Activated naive CD8-positive, alpha-beta T cell treated with anti-CD3 and anti-CD28 coated beads, Interleukin-2, amount 50 U/mL, for 24 hours (primary cell): ENCODE results near the gene PIEZO2.

Experiments used
- ATAC-seq: fragments of 150-1000 bp; cut with Tn5 transposase; one replicate; pipeline ENCODE4 v1.10.0; 2021
- DNase-seq: peaks from one replicate; pipeline ENCODE4 v3.0.0; 2021
- H3K27ac Mint-ChIP-seq: one replicate; pipeline ENCODE4 v1.8.0; 2021; ENCODE audit warnings: mild to moderate bottlenecking, mixed read lengths
- H3K27me3 Mint-ChIP-seq: one replicate; pipeline ENCODE4 v1.8.0; 2021; ENCODE audit warnings: mixed read lengths
- H3K36me3 Mint-ChIP-seq: one replicate; pipeline ENCODE4 v1.8.0; 2021; ENCODE audit warnings: low read depth, mixed read lengths
- H3K4me1 Mint-ChIP-seq: one replicate; pipeline ENCODE4 v1.8.0; 2021; ENCODE audit warnings: mixed read lengths
- H3K4me3 Mint-ChIP-seq: one replicate; pipeline ENCODE4 v1.8.0; 2021; ENCODE audit warnings: mild to moderate bottlenecking, moderate library complexity, mixed read lengths
- H3K9me3 Mint-ChIP-seq: one replicate; pipeline ENCODE4 v1.8.0; 2021; ENCODE audit warnings: mixed read lengths

Gene PIEZO2

GRCh38 chr18:11046140-11046539 is 103.2 kb downstream of the PIEZO2 start:
- no peak overlapping the region for H3K27ac Mint-ChIP-seq
- no peak for DNase-seq
- H3K36me3 Mint-ChIP-seq = no peaks in the 10 kb centered on the region
- ATAC-seq = no peak
- no peaks in the 10 kb centered on the region for H3K4me1 Mint-ChIP-seq
- no peaks in the 10 kb centered on the region for H3K27me3 Mint-ChIP-seq
- H3K4me3 Mint-ChIP-seq = no peak overlapping the region
- H3K9me3 Mint-ChIP-seq = no peaks in the 10 kb centered on the region

DNA sequence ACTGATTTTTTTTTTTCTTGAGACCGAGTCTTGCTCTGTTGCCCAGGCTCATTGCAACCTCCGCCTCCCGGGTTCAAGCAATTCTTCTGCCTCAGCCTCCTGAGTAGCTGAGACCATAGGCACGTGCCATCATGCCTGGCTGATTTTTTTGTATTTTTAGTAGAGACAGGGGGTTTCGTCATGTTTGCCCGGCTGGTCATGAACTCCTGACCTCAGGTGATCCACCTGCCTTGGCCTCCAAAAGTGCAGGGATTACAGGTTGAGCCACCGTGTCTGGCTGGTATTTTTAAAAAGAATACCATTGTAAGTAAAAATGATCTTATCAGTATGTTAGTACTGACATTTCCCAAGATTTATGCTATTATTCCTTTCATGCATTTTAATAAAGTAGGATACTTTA is 105.7 kb downstream of the PIEZO2 start:
- Mint-ChIP-seq H3K27me3 (peaks cover 2% of the 10 kb centered on the region), H3K9me3 (no peaks in the 10 kb centered on the region), H3K36me3 (no peaks in the 10 kb centered on the region), H3K4me1 (no peaks in the 10 kb centered on the region), H3K27ac (no peak overlapping the region), H3K4me3 (no peak overlapping the region)
- ATAC-seq (no peak), DNase-seq (no peak)

DNA sequence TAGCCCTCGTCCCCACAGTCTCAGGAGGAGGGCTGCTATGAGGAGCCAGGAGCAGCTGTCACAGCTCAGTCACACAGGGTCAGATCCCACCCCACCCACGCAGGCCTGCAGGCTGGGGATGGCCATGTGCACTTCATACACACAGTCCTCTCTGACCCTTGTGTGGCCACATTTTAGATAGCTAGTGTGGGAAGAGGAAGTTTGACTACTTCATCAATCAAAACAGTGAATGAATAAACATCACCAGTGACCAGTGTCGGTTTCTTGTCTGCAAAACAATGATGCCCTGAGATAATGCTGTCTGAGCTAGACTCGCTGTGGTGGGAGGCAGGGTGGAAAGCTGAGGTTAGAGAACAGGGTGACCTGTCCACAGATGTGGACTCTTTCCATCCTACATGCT is 107.1 kb downstream of the PIEZO2 start:
- Mint-ChIP-seq H3K4me3 (no peak overlapping the region), H3K4me1 (no peaks in the 10 kb centered on the region), H3K36me3 (no peaks in the 10 kb centered on the region), H3K27ac (no peak overlapping the region), H3K27me3 (peaks cover 2% of the 10 kb centered on the region), H3K9me3 (no peaks in the 10 kb centered on the region)
- DNase-seq (no peak), ATAC-seq (no peak)

GRCh38 chr18:11040823-11041656 is 108.3 kb downstream of the PIEZO2 start:
- Mint-ChIP-seq H3K36me3 (no peaks in the 10 kb centered on the region), H3K4me1 (no peaks in the 10 kb centered on the region), H3K9me3 (no peaks in the 10 kb centered on the region), H3K27ac (no peak overlapping the region), H3K4me3 (no peak overlapping the region), H3K27me3 (peaks cover 2% of the 10 kb centered on the region)
- ATAC-seq (no peak), DNase-seq (peak; percentile 18)

GRCh38 chr18:11040359-11040758 is 109.0 kb downstream of the PIEZO2 start:
- ATAC-seq = no peak
- H3K9me3 Mint-ChIP-seq = no peaks in the 10 kb centered on the region
- no peak for DNase-seq
- no peaks in the 10 kb centered on the region for H3K4me1 Mint-ChIP-seq
- no peak overlapping the region for H3K27ac Mint-ChIP-seq
- H3K36me3 Mint-ChIP-seq = no peaks in the 10 kb centered on the region
- H3K27me3 Mint-ChIP-seq = peaks cover 2% of the 10 kb centered on the region
- no peak overlapping the region for H3K4me3 Mint-ChIP-seq

DNA sequence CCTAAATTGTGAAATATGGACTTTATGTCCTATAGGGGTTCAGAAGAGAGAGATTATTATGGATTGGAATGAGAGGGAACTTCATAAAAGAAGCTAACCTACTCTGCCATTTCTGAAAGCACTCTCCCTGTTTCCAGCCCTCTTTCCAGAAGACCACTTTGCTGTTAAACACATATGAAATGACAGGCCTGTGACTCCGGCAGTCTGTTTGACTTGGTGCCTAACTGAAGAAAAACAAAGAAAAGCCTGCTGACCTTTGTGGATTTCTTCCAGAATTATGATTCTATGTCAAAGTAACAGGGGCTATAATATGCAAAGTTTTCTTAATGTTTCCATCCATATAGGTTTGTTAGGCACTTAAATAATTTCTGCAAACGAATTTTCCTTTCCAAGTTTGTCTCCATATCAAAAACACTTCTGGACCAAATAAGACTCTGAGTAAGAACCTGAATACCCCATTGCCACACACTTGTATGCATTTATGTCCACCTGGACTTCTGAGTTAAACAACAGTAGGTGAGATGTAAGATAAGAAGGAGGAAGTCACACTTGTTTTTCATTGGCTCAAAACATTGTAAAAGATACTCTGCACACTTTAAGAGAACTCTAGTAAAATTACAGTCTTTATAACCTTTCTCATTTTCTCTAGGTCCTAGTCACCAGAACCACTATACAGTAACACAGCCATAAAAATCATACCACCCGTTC is 111.7 kb downstream of the PIEZO2 start:
- Mint-ChIP-seq H3K4me3 (no peak overlapping the region), H3K4me1 (no peaks in the 10 kb centered on the region), H3K27me3 (peaks cover 2% of the 10 kb centered on the region), H3K9me3 (no peaks in the 10 kb centered on the region), H3K36me3 (no peaks in the 10 kb centered on the region), H3K27ac (no peak overlapping the region)
- DNase-seq (no peak), ATAC-seq (no peak)

DNA sequence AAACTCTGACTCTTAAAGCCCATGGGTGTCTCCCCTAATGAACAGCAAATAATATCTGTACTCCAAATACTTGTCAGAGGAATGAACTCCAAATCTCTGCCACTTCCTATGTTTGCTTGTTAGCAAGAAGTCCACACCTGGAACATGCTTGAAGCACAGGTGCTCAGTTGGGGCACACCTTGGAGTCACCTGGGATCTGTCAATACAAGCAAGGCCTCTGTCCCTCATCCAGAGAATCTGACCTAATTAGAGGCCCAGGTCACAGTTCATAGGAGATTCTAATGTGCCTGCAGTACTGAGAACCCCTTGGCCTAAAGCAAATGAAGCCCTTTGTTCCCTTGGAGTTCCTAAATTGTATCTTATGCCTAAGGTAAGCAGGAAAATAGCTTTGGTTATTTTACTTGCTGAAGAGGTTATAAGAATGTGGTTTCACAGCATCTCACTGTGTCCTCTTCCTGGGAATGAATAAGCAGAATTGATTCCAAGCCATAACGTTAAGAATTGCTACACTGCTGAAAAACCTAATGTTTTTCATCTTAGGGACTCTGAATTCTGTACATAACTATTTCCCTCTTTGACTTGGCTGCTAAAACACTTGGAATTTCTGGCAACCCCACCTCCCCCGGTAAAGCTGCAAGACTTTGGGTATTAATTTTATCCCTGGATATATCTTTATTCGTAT is 113.4 kb downstream of the PIEZO2 start:
- no peaks in the 10 kb centered on the region for H3K36me3 Mint-ChIP-seq
- H3K4me3 Mint-ChIP-seq = no peak overlapping the region
- H3K27me3 Mint-ChIP-seq = peaks cover 2% of the 10 kb centered on the region
- no peak for DNase-seq
- no peaks in the 10 kb centered on the region for H3K4me1 Mint-ChIP-seq
- ATAC-seq = no peak
- H3K27ac Mint-ChIP-seq = no peak overlapping the region
- no peaks in the 10 kb centered on the region for H3K9me3 Mint-ChIP-seq

GRCh38 chr18:11035376-11035775 is 114.0 kb downstream of the PIEZO2 start:
- no peak for DNase-seq
- H3K27me3 Mint-ChIP-seq = peaks cover 2% of the 10 kb centered on the region
- ATAC-seq = no peak
- H3K4me1 Mint-ChIP-seq = no peaks in the 10 kb centered on the region
- H3K9me3 Mint-ChIP-seq = no peaks in the 10 kb centered on the region
- H3K27ac Mint-ChIP-seq = no peak overlapping the region
- no peak overlapping the region for H3K4me3 Mint-ChIP-seq
- H3K36me3 Mint-ChIP-seq = no peaks in the 10 kb centered on the region

GRCh38 chr18:11034884-11035283 is 114.5 kb downstream of the PIEZO2 start:
- peaks cover 2% of the 10 kb centered on the region for H3K27me3 Mint-ChIP-seq
- no peak overlapping the region for H3K4me3 Mint-ChIP-seq
- no peak for ATAC-seq
- no peak for DNase-seq
- H3K27ac Mint-ChIP-seq = no peak overlapping the region
- H3K9me3 Mint-ChIP-seq = no peaks in the 10 kb centered on the region
- H3K36me3 Mint-ChIP-seq = no peaks in the 10 kb centered on the region
- no peaks in the 10 kb centered on the region for H3K4me1 Mint-ChIP-seq

- H3K4me3 Mint-ChIP-seq = no peak overlapping the region
- DNase-seq (no peak), ATAC-seq (no peak)
- no peaks in the 10 kb centered on the region for H3K4me1 Mint-ChIP-seq
- H3K9me3 Mint-ChIP-seq = no peaks in the 10 kb centered on the region
- no peak overlapping the region for H3K27ac Mint-ChIP-seq
- H3K27me3 Mint-ChIP-seq = peaks cover 2% of the 10 kb centered on the region
- H3K36me3 Mint-ChIP-seq = no peaks in the 10 kb centered on the region
These were observed 115.9 kb downstream of the PIEZO2 start for GRCh38 chr18:11033503-11033902.

DNA sequence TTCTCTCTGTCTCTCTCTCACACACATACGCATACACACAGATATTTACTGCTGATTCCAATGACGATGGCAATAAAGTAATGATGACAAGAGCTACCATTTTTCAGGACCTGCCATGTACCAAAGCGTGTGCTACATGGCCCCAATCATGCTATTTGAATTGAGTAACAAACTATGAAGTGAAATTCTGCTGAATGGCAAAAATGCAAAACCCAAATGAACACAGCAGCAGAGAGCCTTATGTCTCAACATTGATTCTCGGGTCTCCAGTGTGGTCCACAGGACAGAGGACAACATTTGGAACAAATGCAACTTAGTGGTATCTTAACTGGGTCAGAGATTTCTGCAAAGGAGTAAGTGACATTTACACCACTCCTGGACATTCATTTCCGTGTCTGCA is 117.4 kb downstream of the PIEZO2 start:
- Mint-ChIP-seq H3K27ac (no peak overlapping the region), H3K36me3 (no peaks in the 10 kb centered on the region), H3K4me1 (no peaks in the 10 kb centered on the region), H3K9me3 (no peaks in the 10 kb centered on the region), H3K4me3 (no peak overlapping the region), H3K27me3 (peaks cover 2% of the 10 kb centered on the region)
- DNase-seq = no peak
- ATAC-seq = no peak

DNA sequence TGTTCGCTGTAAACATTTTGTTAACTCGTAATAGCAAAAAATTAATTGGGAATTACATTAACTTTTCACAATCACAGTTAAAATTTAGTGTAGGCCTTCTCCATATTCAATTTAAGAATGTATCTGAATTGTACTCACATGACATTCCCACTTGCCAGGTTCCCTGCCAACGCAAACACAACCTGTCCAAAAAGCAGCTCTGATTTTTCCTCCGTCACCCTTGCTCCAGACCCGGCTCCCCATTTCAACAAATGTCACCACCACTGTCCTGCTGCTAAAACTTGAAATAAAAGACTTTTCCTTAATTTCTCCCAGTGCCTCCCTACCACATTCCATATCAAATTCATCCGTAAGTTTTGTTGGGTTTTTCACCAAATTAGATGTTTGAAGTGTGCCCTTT is 120.3 kb downstream of the PIEZO2 start:
- Mint-ChIP-seq H3K36me3 (no peaks in the 10 kb centered on the region), H3K9me3 (no peaks in the 10 kb centered on the region), H3K4me1 (no peaks in the 10 kb centered on the region), H3K4me3 (no peak overlapping the region), H3K27me3 (peaks cover 2% of the 10 kb centered on the region), H3K27ac (no peak overlapping the region)
- ATAC-seq = no peak
- no peak for DNase-seq

GRCh38 chr18:11027862-11028261 is 121.5 kb downstream of the PIEZO2 start:
- H3K4me1 Mint-ChIP-seq = no peaks in the 10 kb centered on the region
- no peaks in the 10 kb centered on the region for H3K9me3 Mint-ChIP-seq
- H3K27me3 Mint-ChIP-seq = peaks cover 2% of the 10 kb centered on the region
- DNase-seq = no peak
- H3K36me3 Mint-ChIP-seq = no peaks in the 10 kb centered on the region
- ATAC-seq = no peak
- H3K4me3 Mint-ChIP-seq = no peak overlapping the region
- H3K27ac Mint-ChIP-seq = no peak overlapping the region

DNA sequence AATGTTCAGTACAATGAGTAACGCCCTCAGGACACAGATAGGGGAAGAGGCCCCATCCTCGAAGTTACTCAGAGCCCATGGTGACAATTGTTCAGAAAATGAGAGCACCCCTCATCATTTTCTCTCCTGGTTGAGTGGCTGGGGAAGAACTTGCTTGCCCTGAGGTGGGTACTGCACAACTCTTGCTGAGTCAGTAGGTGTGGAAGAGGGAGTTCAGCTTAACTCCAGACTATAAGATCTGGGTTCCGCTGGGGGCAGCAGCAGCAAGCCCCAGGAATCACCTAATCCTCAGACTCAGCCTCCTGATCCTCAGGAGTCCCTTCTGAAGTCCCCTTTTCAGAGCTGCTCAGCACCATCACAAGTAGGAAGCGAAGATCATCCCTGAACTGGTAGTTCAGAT is 123.7 kb downstream of the PIEZO2 start:
- Mint-ChIP-seq H3K4me1 (no peaks in the 10 kb centered on the region), H3K27me3 (peaks cover 2% of the 10 kb centered on the region), H3K4me3 (no peak overlapping the region), H3K27ac (no peak overlapping the region), H3K36me3 (no peaks in the 10 kb centered on the region), H3K9me3 (no peaks in the 10 kb centered on the region)
- ATAC-seq (no peak), DNase-seq (no peak)
